Kidney epithelial cell (primary cell): ENCODE results near the gene ADNP2. TPM values are rescaled to one million over a fixed set of nuclear protein-coding genes. Genes with fewer than 3 reads are reported as not detected.

Experiments
- DNase-seq: peaks from one replicate; pipeline ENCODE4 v3.0.0-alpha.2; 2010; ENCODE audit warnings: low read depth
- H3K27me3 ChIP-seq: 2 replicates; pipeline ENCODE4 v1.6.0; 2011; ENCODE audit warnings: low read length; ENCODE audit not compliant: control insufficient read depth, insufficient read depth
- H3K36me3 ChIP-seq: 2 replicates; pipeline ENCODE4 v1.5.1; 2011; ENCODE audit warnings: low read length; ENCODE audit not compliant: control insufficient read depth, insufficient read depth
- H3K4me3 ChIP-seq: 2 replicates; pipeline ENCODE4 v1.5.1; 2011; ENCODE audit warnings: low read depth, mild to moderate bottlenecking, control low read depth, low read length
- total RNA-seq: library from RNA; depleted of rRNA; stranded (reverse); fragments of >200 nt; gene quantifications from 2 replicates; pipeline ENCODE4 v1.2.3, GENCODE V29; 2015
- TF ChIP-seq, protein P1 (sequence below): IDR thresholded peaks from 2 replicates; pipeline ENCODE4 v1.5.1; 2011; ENCODE audit warnings: mild to moderate bottlenecking, moderate library complexity, low read length, control low read depth, inconsistent platforms; ENCODE audit not compliant: insufficient read depth, poor library complexity, severe bottlenecking

The ADNP2 gene
- total RNA-seq, 1 donor from 2014 or later = 21.8 TPM

DNA sequence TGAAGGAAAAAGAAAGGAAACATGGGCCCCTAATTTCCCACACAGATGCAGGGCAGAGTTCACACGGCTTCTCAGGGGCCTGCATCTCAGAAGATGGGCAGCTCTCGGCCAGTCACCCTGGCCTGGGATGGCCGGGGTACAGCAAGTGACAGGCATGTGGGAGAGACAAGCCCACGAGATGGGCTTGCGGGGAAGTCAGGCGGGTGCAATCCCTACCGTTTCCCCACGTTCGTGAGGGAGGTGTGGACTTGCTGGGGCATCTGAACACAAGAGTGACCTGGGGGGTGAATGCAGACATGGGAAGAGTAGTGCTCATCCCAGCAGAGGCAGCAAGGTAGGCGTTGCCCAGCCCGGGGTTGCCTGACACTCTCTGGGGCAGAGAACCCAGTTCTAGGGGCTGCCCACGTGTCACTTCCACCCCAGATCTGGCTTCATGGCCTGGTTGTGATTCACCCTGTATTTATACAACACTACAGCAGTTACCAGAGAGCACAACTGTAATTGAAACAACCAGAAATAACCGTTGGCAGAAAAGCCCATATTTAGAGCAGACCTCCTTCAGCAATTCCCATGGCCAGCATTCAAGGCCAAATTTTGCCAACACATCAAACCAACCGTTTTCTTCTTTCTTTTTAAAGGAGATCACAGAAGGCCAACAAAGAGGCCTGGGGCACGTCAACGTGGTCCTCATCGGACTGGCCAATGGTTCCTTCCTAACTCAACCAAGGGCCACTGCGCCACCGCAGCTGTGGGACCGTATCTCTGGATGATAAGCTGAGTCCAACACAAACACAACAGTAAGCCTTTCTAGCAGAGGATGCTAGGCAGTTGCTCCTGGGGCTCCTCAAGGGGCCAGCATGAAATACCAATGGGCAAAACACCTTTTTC, 79.8 kb downstream of the ADNP2 start:
- Histone ChIP-seq H3K36me3 (no peaks in the 10 kb centered on the region), H3K4me3 (no peak overlapping the region), H3K27me3 (no peaks in the 10 kb centered on the region)
- DNase-seq = no peak
- TF ChIP-seq, protein P1, sequence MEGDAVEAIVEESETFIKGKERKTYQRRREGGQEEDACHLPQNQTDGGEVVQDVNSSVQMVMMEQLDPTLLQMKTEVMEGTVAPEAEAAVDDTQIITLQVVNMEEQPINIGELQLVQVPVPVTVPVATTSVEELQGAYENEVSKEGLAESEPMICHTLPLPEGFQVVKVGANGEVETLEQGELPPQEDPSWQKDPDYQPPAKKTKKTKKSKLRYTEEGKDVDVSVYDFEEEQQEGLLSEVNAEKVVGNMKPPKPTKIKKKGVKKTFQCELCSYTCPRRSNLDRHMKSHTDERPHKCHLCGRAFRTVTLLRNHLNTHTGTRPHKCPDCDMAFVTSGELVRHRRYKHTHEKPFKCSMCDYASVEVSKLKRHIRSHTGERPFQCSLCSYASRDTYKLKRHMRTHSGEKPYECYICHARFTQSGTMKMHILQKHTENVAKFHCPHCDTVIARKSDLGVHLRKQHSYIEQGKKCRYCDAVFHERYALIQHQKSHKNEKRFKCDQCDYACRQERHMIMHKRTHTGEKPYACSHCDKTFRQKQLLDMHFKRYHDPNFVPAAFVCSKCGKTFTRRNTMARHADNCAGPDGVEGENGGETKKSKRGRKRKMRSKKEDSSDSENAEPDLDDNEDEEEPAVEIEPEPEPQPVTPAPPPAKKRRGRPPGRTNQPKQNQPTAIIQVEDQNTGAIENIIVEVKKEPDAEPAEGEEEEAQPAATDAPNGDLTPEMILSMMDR = no peak

DNA sequence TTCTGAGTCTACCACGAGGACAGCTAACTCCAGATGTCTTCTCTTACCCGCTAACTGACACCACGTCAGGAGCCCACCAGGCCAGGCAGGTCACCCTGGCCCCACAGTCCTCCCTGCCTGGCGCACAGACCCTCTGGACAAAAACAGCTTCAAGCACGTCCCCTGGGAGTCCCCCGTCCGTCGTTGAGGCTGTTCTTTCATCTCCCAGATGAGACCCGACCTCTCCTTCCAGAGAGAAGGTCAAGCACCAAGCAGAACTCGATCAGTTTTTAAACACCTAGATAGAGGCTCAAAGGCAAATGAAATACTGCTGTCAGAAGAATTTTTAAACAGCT, 80.4 kb downstream of the ADNP2 start:
- Histone ChIP-seq H3K4me3 (no peak overlapping the region), H3K27me3 (no peaks in the 10 kb centered on the region), H3K36me3 (no peaks in the 10 kb centered on the region)
- TF ChIP-seq, protein P1 = no peak
- DNase-seq = no peak

Other genes starting within 250 kb of the ADNP2 start
- gene SLC66A2, start 157.6 kb upstream of the ADNP2 start, total RNA-seq = 30.5 and 36.3 TPM in 2 replicates
- gene HSBP1L1, start 144.6 kb upstream of the ADNP2 start, total RNA-seq = 26.4 and 29.3 TPM in 2 replicates
- gene TXNL4A, start 120.7 kb upstream of the ADNP2 start, total RNA-seq = 75.4 and 79.6 TPM in 2 replicates
- gene RBFA, start 74.8 kb upstream of the ADNP2 start, total RNA-seq = 30.6 and 33.0 TPM in 2 replicates
- gene PARD6G, start 138.3 kb downstream of the ADNP2 start, total RNA-seq = 9.3 and 9.4 TPM in 2 replicates